HG03354 (cell line): ENCODE data around the gene ACBD6.

Experiments used
- ATAC-seq: cut with Tn5 transposase; IDR thresholded peaks from one replicate; pipeline ENCODE4 v1.9.1; 2021; ENCODE audit warnings: mild to moderate bottlenecking; ENCODE audit not compliant: unreplicated experiment, poor library complexity, severe bottlenecking

The ACBD6 gene

GRCh38 chr1:180382326-180383115, 119.9 kb downstream of the ACBD6 start:
- ATAC-seq = no peak

GRCh38 chr1:180381184-180381580, 121.2 kb downstream of the ACBD6 start:
- ATAC-seq = no peak

- no peak for ATAC-seq
Observed at GRCh38 chr1:180380259-180381183, 121.9 kb downstream of the ACBD6 start.

- ATAC-seq = no peak
Observed at GRCh38 chr1:180376800-180377199, 125.6 kb downstream of the ACBD6 start.

GRCh38 chr1:180376253-180376652, 126.1 kb downstream of the ACBD6 start:
- ATAC-seq = no peak

- no peak for ATAC-seq
Observed at GRCh38 chr1:180372728-180373127, 129.6 kb downstream of the ACBD6 start.

GRCh38 chr1:180370597-180370996, 131.8 kb downstream of the ACBD6 start:
- no peak for ATAC-seq

- no peak for ATAC-seq
Observed at GRCh38 chr1:180370188-180370587, 132.2 kb downstream of the ACBD6 start.

- no peak for ATAC-seq
Observed at GRCh38 chr1:180369061-180369460, 133.3 kb downstream of the ACBD6 start.

- no peak for ATAC-seq
Observed at GRCh38 chr1:180366371-180367068, 135.9 kb downstream of the ACBD6 start.

GRCh38 chr1:180365039-180365438, 137.3 kb downstream of the ACBD6 start:
- no peak for ATAC-seq

GRCh38 chr1:180363246-180363995, 139.0 kb downstream of the ACBD6 start:
- no peak for ATAC-seq

- no peak for ATAC-seq
Observed at GRCh38 chr1:180360333-180361075, 141.9 kb downstream of the ACBD6 start.

GRCh38 chr1:180358649-180359048, 143.7 kb downstream of the ACBD6 start:
- no peak for ATAC-seq

GRCh38 chr1:180353945-180354344, 148.4 kb downstream of the ACBD6 start:
- no peak for ATAC-seq

GRCh38 chr1:180352588-180352987, 149.8 kb downstream of the ACBD6 start:
- no peak for ATAC-seq

GRCh38 chr1:180352021-180352420, 150.4 kb downstream of the ACBD6 start:
- ATAC-seq = no peak

- no peak for ATAC-seq
Observed at GRCh38 chr1:180345148-180345547, 157.2 kb downstream of the ACBD6 start.
